ENCODE results near the gene PLA2G1B. TPM values are rescaled to one million over a fixed set of nuclear protein-coding genes. Genes with fewer than 3 reads are reported as not detected.

Gene PLA2G1B
- total and polyA plus RNA-seq, 2 experiments from 2014 or later: not detected

DNA sequence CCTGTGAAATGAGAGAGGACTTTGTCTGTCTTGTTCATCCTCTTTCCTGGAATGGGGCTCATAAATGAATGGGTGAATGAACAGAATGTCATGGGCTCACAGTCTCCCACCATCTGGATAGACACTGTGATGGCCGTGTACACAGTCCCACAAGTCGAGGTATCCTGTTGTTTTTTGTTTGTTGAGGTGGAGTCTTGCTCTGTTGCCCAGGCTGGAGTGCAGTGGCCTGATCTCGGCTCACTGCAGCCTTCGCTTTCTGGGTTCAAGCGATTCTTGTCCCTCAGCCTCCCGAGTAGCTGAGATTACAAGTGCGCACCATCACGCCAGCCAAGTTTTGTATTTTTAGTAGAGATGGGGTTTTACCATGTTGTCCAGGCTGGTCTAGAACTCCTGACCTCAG lies 16.1 kb upstream of the PLA2G1B start:
- 76 to 79% methylated on average over 8 of the region's 8 CpGs for WGBS, 2 experiments (ENCODE audit: low coverage in 1 of 2, low lambda C conversion rate in 2 of 2, missing lambda C conversion rate in 2 of 2)
- Histone ChIP-seq H3K27ac (no peak overlapping the region), H3K36me3 (ENCODE audit: low read depth) (no peaks in the 10 kb centered on the region), H3K4me2 (ENCODE audit: unreplicated experiment) (no peak overlapping the region), H3K4me1 (ENCODE audit: insufficient read depth) (no peaks in the 10 kb centered on the region), H2AFZ (no peak overlapping the region), H3K9me2 (ENCODE audit: insufficient read depth) (no peaks in the 10 kb centered on the region), H3K79me2 (ENCODE audit: insufficient read depth) (no peaks in the 10 kb centered on the region), H3K9me3 (ENCODE audit: low read depth) (no peaks in the 10 kb centered on the region), H3K9ac (no peak overlapping the region), H3K27me3 (replicated peaks; ENCODE audit: insufficient read depth) (no peaks in the 10 kb centered on the region), H4K20me1 (ENCODE audit: insufficient read depth) (no peaks in the 10 kb centered on the region), H3F3A (ENCODE audit: insufficient read depth) (no peaks in the 10 kb centered on the region), H3K4me3 (no peak overlapping the region)
- in situ Hi-C loops (cut with MboI): no loop called here
- no peak for DNase-seq
- TF ChIP-seq EZH2 (IDR thresholded peaks at IDR 0.05; ENCODE audit: insufficient read depth, poor library complexity, severe bottlenecking) (no peak), EZH2phosphoT487 (IDR thresholded peaks at IDR 0.05; ENCODE audit: insufficient read depth, low read depth) (no peak)

DNA sequence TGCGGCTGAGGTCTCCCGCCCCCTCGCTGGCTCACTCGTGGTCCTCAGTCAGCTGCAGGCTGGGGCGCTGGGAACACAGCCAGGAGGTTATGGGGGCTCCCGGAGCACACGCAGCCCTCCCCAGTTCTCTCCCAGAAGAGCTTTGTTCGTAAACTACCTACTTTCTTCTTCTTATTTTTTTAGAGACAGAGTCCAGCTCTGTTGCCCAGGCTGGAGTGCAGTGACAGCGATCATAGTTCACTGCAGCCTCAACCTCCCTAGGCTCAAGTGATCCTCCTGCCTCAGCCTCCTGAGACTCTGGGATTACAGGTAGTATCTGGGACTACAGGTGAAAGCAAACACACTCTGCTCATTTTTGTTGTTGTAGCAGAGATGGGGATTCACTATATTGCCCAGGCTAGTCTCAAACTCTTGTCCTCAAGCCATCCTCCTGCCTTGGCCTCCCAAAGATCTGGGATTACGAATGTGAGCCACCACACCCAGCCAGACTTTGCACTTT lies 15.5 kb upstream of the PLA2G1B start:
- H3F3A ChIP-seq (ENCODE audit: insufficient read depth): no peaks in the 10 kb centered on the region
- 58 to 64% methylated on average over 8 to 10 of the region's 10 CpGs for WGBS, 2 experiments (ENCODE audit: low coverage in 1 of 2, low lambda C conversion rate in 2 of 2, missing lambda C conversion rate in 2 of 2)
- no peak overlapping the region for H3K4me3 ChIP-seq
- in situ Hi-C loops (cut with MboI): no loop called here
- H3K9ac ChIP-seq: no peak overlapping the region
- TF ChIP-seq EZH2 (IDR thresholded peaks at IDR 0.05; ENCODE audit: insufficient read depth, poor library complexity, severe bottlenecking) (no peak), EZH2phosphoT487 (IDR thresholded peaks at IDR 0.05; ENCODE audit: insufficient read depth, low read depth) (no peak)
- H3K27me3 ChIP-seq (replicated peaks; ENCODE audit: insufficient read depth): no peaks in the 10 kb centered on the region
- H3K27ac ChIP-seq: no peak overlapping the region
- no peaks in the 10 kb centered on the region for H4K20me1 ChIP-seq (ENCODE audit: insufficient read depth)
- no peaks in the 10 kb centered on the region for H3K79me2 ChIP-seq (ENCODE audit: insufficient read depth)
- DNase-seq: no peak
- H3K4me1 ChIP-seq (ENCODE audit: insufficient read depth): no peaks in the 10 kb centered on the region
- H3K9me3 ChIP-seq (ENCODE audit: low read depth): no peaks in the 10 kb centered on the region
- H2AFZ ChIP-seq: no peak overlapping the region
- no peaks in the 10 kb centered on the region for H3K36me3 ChIP-seq (ENCODE audit: low read depth)
- H3K9me2 ChIP-seq (ENCODE audit: insufficient read depth): no peaks in the 10 kb centered on the region
- H3K4me2 ChIP-seq (ENCODE audit: unreplicated experiment): no peak overlapping the region

DNA sequence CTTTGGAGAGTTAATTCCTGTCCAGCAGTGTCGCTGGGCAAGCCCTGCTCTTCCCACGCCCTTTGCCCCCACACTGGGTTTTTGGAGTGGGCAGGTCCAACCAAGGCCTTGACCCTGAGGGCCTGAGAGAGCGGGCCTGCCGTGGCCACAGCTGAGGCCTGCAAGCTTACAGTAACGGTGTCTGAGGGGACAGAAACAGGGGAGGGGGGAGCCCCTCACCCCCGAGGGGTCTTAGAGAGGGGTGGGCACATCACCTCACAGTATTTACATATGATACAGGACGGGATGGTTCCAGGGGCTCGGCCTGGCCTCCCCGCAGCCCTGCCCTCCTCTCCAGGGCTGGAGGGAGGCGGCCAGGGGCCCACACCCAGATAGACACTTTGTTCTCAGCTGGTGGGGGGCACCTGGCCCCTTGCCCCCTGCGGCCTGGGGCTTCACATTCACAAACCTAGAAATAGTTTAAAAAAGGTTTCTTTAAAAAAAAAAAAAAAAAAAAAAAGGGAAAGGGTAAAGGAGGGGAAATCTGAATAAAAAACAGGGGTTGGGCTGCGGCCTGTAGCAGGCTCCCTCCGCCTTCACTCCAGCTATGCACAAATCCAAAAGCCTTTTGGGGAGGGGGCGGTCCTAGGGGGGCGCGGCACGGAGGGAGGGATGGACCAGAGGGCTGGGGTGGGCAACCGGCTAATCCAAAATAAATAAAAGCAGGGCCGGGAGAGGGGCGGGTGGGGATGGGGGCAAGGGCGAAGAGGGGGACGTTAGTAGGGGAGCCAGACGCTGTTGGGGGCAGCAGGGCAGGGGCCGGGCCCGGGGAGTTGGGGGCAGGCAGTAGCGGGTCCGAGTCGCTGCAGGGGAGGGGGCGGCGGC lies 14.8 kb upstream of the PLA2G1B start:
- no peaks in the 10 kb centered on the region for H4K20me1 ChIP-seq (ENCODE audit: insufficient read depth)
- in situ Hi-C loops (cut with MboI): no loop called here
- no peak overlapping the region for H2AFZ ChIP-seq
- no peaks in the 10 kb centered on the region for H3K9me2 ChIP-seq (ENCODE audit: insufficient read depth)
- H3K4me1 ChIP-seq (ENCODE audit: insufficient read depth): no peaks in the 10 kb centered on the region
- no peaks in the 10 kb centered on the region for H3K27me3 ChIP-seq (replicated peaks; ENCODE audit: insufficient read depth)
- TF ChIP-seq EZH2 (IDR thresholded peaks at IDR 0.05; ENCODE audit: insufficient read depth, poor library complexity, severe bottlenecking) (no peak), EZH2phosphoT487 (IDR thresholded peaks at IDR 0.05; ENCODE audit: insufficient read depth, low read depth) (no peak)
- no peak for DNase-seq
- H3F3A ChIP-seq (ENCODE audit: insufficient read depth): no peaks in the 10 kb centered on the region
- H3K9me3 ChIP-seq (ENCODE audit: low read depth): no peaks in the 10 kb centered on the region
- no peaks in the 10 kb centered on the region for H3K36me3 ChIP-seq (ENCODE audit: low read depth)
- no peak overlapping the region for H3K27ac ChIP-seq
- 51 to 56% methylated on average over 21 to 30 of the region's 30 CpGs for WGBS, 2 experiments (ENCODE audit: low coverage in 1 of 2, low lambda C conversion rate in 2 of 2, missing lambda C conversion rate in 2 of 2)
- no peak overlapping the region for H3K4me2 ChIP-seq (ENCODE audit: unreplicated experiment)
- no peaks in the 10 kb centered on the region for H3K79me2 ChIP-seq (ENCODE audit: insufficient read depth)
- no peak overlapping the region for H3K4me3 ChIP-seq
- H3K9ac ChIP-seq: no peak overlapping the region

DNA sequence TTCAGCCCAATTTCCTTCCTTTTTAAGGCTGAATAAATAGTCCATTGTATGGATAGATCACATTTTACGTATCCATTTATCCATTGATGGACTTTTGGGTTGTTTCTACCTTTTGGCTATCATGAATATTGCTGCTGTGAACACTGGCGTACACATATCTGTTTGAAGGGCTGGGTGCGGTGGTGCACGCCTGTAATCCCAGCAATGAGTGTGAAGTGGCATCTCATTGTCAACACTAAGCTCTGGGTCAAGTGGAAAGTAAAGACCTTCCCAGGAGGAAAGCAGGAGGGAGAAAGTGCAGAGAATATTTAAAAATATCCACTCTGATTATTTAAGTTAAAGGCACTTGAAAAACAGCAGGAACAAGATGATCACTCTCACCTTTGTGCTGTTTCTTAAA lies 11.7 kb upstream of the PLA2G1B start:
- 63 to 65% methylated on average over 4 of the region's 4 CpGs for WGBS, 2 experiments (ENCODE audit: low coverage in 1 of 2, low lambda C conversion rate in 2 of 2, missing lambda C conversion rate in 2 of 2)
- H3K27ac ChIP-seq: no peak overlapping the region
- H3K9me2 ChIP-seq (ENCODE audit: insufficient read depth): no peaks in the 10 kb centered on the region
- no peaks in the 10 kb centered on the region for H4K20me1 ChIP-seq (ENCODE audit: insufficient read depth)
- no peak overlapping the region for H3K4me3 ChIP-seq
- H2AFZ ChIP-seq: no peak overlapping the region
- H3K9me3 ChIP-seq (ENCODE audit: low read depth): no peaks in the 10 kb centered on the region
- no peak overlapping the region for H3K9ac ChIP-seq
- H3F3A ChIP-seq (ENCODE audit: insufficient read depth): no peaks in the 10 kb centered on the region
- H3K79me2 ChIP-seq (ENCODE audit: insufficient read depth): no peaks in the 10 kb centered on the region
- in situ Hi-C loops (cut with MboI): no loop called here
- H3K27me3 ChIP-seq (replicated peaks; ENCODE audit: insufficient read depth): no peaks in the 10 kb centered on the region
- no peak for DNase-seq
- no peaks in the 10 kb centered on the region for H3K36me3 ChIP-seq (ENCODE audit: low read depth)
- no peaks in the 10 kb centered on the region for H3K4me1 ChIP-seq (ENCODE audit: insufficient read depth)
- TF ChIP-seq EZH2phosphoT487 (IDR thresholded peaks at IDR 0.05; ENCODE audit: insufficient read depth, low read depth): no peak
- H3K4me2 ChIP-seq (ENCODE audit: unreplicated experiment): no peak overlapping the region

Data from GM23248 (cell line).